ENCODE data around the gene CHMP2A. TPM values are rescaled to one million over a fixed set of nuclear protein-coding genes. Genes with fewer than 3 reads are reported as not detected.

Gene CHMP2A
- total and polyA plus RNA-seq, 2 of the 4 experiments (the other 2 are of a cell fraction): 105 to 183 TPM

DNA sequence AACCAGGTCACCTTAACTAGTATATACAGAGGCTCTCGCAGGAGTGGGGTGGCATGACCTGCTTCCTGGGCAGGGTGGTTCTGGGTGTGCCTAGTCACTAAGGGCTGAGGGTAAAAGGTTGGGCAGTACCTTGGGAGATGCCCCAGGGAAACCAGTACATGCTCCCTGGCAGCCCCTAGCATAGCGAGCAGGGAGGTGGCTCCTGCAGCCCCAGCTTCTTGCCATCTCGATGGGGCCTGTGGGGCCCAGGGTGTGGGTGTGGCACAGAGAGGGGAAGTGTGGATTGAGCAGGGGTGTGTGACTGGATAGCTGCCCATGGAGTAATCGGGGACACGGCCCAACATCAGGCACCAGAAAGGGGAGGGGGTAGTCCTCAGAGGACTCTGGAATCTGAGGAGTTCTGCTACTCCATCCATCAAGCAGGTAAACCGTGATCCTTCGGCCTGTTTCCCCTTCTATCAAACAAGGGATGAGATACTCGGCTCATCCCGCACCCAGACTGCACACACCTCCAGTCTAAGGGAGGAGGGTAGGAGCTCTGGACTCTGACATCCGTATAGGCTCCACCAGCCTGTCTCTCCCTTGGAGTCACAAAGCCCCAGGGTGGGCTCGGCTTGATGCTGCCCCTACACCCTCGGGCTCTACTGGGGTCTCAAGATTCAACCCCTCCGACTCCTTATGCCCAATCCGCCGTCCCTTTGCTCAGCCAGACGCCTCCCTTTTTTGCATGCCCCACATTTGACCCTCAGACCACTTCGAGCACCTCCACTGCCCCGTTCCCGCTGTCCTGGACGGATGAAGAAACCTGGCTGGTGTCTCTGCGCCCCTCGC, 36.4 kb downstream of the CHMP2A start:
- H3K23ac ChIP-seq (ENCODE audit: low read depth, low read length): peak overlapping the region; percentile 68
- H3K27me3 ChIP-seq (ENCODE audit: control insufficient read depth, insufficient read depth, low read length): no peaks in the 10 kb centered on the region
- H4K5ac ChIP-seq (ENCODE audit: low read depth, low read length): peak overlapping the region; percentile 21
- peak overlapping the region; percentile 80 for H3K14ac ChIP-seq (replicated peaks; ENCODE audit: low read depth, low read length)
- in situ Hi-C loops (cut with MboI; ENCODE audit: low sequenced_read_pairs): no loop called here
- peaks cover 16% of the 10 kb centered on the region for H3K36me3 ChIP-seq (ENCODE audit: control insufficient read depth, insufficient read depth, low read length)
- H3K4me3 ChIP-seq (ENCODE audit: insufficient read depth, low read depth, low read length): peak overlapping the region; percentile 69
- peak overlapping the region; percentile 80 for H3K56ac ChIP-seq (ENCODE audit: extremely low read depth, insufficient read depth, low read length)
- no peak overlapping the region for H3K18ac ChIP-seq (ENCODE audit: low read depth, low read length)
- peaks cover 0 to 53% of the 10 kb centered on the region in 2 experiments; a peak in 3 of 4 replicates for H3K79me1 ChIP-seq (ENCODE audit: low read depth in 1 of 2, low read length in 2 of 2)
- H4K8ac ChIP-seq (ENCODE audit: low read depth in 2 of 2, low read length in 2 of 2): peak overlapping the region; percentile 87 to 93; a peak in 3 of 4 replicates
- ChIA-PET POLR2A (ENCODE audit: unreplicated experiment) (interaction anchor here (1.5 kb wide), 1 partner anchor 25 kb away, joined by 6 read pairs; the partner anchor contains the start of gene TRIM28), CTCF (interaction anchor here (0.6 to 1.1 kb wide), 2 partner anchors 13 to 25 kb away, joined by 4 to 6 read pairs; partner anchors contain the start of gene TRIM28)
- H4K91ac ChIP-seq (ENCODE audit: insufficient read depth, low read depth, low read length): peak overlapping the region; percentile 93
- dilution Hi-C loops (cut with HindIII; ENCODE audit: low sequenced_read_pairs, unreplicated experiment): no loop called here
- H2AK9ac ChIP-seq (replicated peaks; ENCODE audit: low read depth, low read length, poor library complexity): peak overlapping the region; percentile 98
- 5% methylated on average over 14 of the region's 22 CpGs; no CpG with 5 or more reads in 1 of the 2 experiments for WGBS, 2 experiments (ENCODE audit: extremely low coverage in 2 of 2, insufficient read length in 1 of 2)
- H2AFZ ChIP-seq (replicated peaks; ENCODE audit: low read length, poor library complexity): peak overlapping the region; percentile 98
- DNase-seq (no peak), ATAC-seq (ENCODE audit: low read depth) (no peak)
- intact Hi-C loops (cut with micrococcal nuclease): loop anchor here (1.0 to 5.0 kb wide), 3 partner anchors 19 to 211 kb away; partner anchors contain the start of genes ERVK3-1 and MZF1
- H3K27ac ChIP-seq (ENCODE audit: insufficient read depth, low read length): peak overlapping the region; percentile 93
- H3K9ac ChIP-seq (ENCODE audit: low read depth, low read length): peak overlapping the region; percentile 96
- no TSS peak for BruUV-seq (replicated peaks)
- H3K4ac ChIP-seq (ENCODE audit: low read depth, low read length): peak overlapping the region; percentile 85
- H2AK5ac ChIP-seq (ENCODE audit: low read depth, low read length): peak overlapping the region; percentile 81
- peaks cover 6% of the 10 kb centered on the region for H3K4me1 ChIP-seq (ENCODE audit: control insufficient read depth, insufficient read depth, low read length)
- peak overlapping the region; percentile 94 for H3K4me2 ChIP-seq (ENCODE audit: low read depth, low read length)
- peak overlapping the region; percentile 44 for H2BK5ac ChIP-seq (ENCODE audit: low read depth, low read length, poor library complexity, severe bottlenecking)
- no peak overlapping the region for H2BK20ac ChIP-seq (ENCODE audit: low read depth, low read length)
- H3K9me3 ChIP-seq (ENCODE audit: control insufficient read depth, insufficient read depth, low read length): no peaks in the 10 kb centered on the region
- H3K9me1 ChIP-seq (ENCODE audit: insufficient read depth, low read length): peaks cover 11% of the 10 kb centered on the region
- peaks cover 26% of the 10 kb centered on the region for H4K20me1 ChIP-seq (ENCODE audit: insufficient read depth, low read length)
- no peak for TF ChIP-seq POLR2A (IDR thresholded peaks at IDR 0.05; ENCODE audit: low read depth, low read length)
- H2BK120ac ChIP-seq (ENCODE audit: low read depth, low read length): no peak overlapping the region
- no peak overlapping the region for H2BK15ac ChIP-seq (ENCODE audit: low read depth, low read length)
